GM21825 (cell line): ENCODE measurements around the gene STKLD1.
"Not testable (repeated sequence)": the region's sequence is repeated elsewhere in the genome, so short reads cannot be mapped to it uniquely, and the experiment has no call there.

Experiments used
- ATAC-seq: cut with Tn5 transposase; IDR thresholded peaks from one replicate; pipeline ENCODE4 v1.9.1; 2021; ENCODE audit warnings: mild to moderate bottlenecking, moderate library complexity; ENCODE audit not compliant: unreplicated experiment

The STKLD1 gene

DNA sequence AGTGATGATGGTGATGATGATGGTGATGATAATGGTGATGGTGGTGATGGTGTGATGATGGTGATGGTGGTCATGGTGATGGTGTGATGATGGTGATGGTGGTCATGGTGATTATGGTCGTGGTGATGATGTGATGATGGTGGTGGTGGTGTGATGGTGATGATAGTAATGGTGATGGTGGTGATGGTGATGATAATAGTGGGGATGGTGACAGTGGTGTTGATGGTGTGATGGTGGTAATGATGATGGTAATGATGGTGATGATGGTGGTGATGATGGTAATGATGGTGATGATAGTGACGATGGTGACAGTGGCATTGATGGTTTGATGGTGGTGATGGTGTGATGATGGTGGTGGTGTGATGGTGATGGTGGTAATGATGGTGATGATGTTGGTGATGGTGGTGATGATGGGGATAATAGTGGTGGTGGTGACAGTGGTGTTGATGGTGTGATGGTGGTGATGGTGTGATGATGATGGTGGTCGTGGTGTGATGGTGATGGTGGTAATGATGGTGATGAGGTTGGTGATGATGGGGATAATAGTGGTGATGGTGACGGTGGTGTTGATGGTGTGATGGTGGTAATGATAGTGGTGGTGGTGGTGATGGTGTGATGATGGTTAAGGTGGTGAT is 6.5 kb downstream of the STKLD1 start:
- ATAC-seq, result no peak

DNA sequence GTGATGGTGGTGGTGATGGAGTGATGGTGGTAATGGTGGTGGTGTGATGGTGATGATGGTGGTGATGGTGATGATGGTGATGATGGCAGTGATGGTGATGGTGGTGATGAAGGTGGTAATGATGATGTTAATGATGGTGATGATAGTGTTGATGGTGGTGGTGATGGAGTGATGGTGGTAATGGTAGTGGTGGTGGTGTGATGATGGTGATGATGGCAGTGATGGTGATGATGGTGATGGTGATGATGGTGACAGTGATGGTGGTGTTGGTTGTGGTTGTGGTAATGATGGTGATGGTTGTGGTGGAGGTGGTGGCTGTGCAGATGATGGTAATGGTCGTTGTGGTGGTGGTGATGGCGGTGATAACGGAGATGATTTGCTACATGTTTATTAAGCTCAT is 7.3 kb downstream of the STKLD1 start:
- ATAC-seq, result no peak

DNA sequence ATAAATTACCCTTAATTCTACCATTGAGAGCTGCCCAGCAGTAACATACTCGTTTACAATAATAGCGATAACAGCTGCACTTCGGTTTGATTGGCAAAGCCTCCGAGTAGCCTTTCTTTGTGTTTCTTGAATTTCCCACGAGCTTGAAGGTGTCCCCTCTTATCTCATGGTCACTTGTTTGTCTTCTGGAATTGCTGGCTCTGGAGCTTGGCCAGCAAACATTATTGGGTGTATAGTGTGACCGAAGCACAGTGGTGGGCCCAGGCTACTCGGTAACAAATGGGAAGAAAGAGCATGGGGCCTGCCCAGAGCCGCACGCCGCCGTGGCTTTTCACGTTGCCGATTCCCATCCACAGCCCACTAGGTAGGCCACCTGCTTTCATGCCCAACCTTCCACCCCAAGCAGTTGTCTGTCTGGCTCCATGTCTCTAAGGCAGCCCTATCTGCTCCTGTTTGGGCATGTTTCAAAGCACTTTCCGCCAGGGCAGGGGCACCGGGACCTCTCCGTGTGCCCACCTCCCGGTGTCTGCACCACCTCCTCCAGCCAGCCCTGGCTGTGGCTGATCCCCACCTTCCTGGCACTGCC is 8.7 kb downstream of the STKLD1 start:
- no peak for ATAC-seq

DNA sequence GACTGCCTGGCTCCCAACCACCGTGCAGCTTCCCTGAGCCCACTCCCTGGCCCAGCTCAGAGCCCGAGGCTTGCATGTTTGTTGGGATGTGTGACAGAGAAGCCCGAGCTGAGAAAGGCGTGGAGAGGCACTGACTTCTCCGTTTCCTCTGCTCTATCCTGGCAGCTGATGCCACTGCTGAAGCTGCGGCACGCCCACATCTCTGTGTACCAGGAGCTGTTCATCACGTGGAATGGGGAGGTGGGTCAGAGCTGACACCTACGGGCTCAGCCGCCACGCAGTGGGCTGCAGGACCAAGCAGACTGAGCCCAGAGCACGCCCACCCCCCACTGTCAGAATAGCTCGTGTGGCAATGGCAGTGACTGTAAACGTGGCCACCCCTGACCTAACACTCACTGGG is 9.3 kb downstream of the STKLD1 start:
- no peak for ATAC-seq

- no peak for ATAC-seq
Measured at GRCh38 chr9:133386338-133386737, 10.2 kb downstream of the STKLD1 start.

- ATAC-seq, result no peak
Measured at GRCh38 chr9:133387680-133388079, 11.5 kb downstream of the STKLD1 start.

- ATAC-seq, result no peak
Measured at GRCh38 chr9:133389025-133389557, 12.9 kb downstream of the STKLD1 start.

DNA sequence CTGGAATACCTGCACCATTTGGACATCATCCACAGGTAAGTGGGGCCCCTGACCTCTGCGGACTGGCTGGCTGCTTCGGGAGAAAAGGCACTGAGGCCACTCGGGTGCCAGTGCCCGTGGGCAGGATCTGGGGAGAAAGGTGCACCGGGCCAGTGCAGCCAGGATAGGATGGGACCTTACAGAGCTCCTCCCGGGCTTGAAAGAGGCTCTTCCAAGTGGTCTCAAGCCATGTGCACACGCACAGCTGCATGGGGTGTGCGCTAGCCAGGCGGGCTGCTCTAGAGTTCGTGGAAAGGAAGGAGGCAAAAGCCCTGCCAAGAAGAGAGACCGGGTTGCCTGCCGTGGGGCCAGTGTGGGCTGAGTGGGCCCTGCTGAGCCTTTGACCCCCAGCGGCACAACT is 13.4 kb downstream of the STKLD1 start:
- no peak for ATAC-seq

DNA sequence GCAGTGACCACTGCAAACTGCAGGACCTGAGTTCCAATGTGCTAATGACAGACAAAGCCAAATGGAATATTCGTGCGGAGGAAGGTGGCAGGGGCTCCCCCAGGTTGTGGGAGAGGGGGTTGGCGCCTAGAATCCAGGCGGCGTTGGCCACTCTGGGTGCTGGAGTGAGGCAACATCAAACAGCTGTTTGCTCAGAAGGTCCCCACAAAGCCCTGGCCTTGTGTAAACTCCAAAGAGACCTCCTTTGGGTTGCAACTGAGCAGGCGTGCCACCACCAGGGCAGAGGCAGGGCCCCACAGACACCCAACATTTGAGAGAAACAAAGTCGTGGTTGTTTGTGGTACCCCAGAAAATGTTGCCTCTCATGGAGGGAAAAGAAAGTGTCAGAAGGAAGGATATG is 14.5 kb downstream of the STKLD1 start:
- no peak for ATAC-seq

DNA sequence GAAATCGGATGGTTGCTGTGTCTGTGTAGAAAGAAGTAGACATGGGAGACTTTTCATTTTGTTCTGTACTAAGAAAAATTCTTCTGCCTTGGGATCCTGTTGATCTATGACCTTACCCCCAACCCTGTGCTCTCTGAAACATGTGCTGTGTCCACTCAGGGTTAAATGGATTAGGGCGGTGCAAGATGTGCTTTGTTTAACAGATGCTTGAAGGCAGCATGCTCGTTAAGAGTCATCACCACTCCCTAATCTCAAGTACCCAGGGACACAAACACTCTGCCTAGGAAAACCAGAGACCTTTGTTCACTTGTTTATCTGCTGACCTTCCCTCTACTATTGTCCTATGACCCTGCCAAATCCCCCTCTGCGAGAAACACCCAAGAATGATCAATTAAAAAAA is 15.3 kb downstream of the STKLD1 start:
- not testable (repeated sequence) for ATAC-seq

GRCh38 chr9:133392308-133392707 is 16.1 kb downstream of the STKLD1 start:
- ATAC-seq, result not testable (repeated sequence)

DNA sequence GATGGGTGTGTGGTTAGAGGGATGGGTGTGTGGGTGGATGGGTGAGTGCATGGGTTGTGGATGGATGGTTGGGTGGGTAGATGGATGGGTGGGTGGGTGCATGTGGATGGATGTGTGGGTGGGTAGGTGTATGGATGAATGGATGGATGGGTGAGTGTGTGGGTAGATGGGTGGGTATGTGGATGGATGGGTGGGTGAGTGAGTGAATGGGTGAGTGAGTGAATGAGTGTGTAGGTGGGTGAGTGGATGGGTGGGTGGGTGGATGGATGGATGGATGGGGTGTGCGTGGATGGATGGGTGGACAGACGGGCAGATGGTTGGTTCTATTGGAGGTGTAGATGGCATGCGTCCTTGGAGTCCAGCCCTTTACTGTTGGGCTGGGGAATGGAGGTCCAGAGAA is 17.2 kb downstream of the STKLD1 start:
- no peak for ATAC-seq

DNA sequence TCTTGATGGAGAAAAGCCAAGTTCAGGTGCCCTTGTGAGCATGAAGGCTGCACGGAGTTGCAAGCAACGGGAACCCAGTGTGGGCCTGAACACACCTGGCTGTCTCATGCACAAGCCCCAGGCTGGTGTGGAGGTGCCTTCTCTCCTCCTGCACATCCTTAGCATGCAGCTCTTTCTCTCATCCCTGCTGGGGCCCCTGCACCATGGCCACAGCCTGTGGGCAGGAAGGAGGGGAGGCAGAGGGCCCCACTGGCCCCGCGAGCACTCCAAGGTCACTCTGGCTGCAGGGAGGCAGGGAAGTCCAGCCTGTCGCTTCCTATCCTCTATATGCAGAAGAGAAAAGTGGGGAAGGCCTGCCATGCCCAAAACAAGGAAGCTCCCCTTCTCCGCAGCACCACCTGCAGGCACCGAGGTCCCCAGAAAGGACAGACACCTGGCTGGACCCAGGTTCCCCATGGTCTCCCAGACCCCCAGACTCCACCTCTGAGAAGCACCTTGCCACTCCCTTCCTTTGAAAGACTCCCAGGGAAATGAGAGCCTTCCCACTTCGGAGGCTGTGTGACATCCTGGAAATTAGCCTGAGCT is 18.6 kb downstream of the STKLD1 start:
- ATAC-seq, result no peak

- ATAC-seq, result no peak
Measured at GRCh38 chr9:133396952-133397351, 20.8 kb downstream of the STKLD1 start.

GRCh38 chr9:133397370-133397769 is 21.2 kb downstream of the STKLD1 start:
- no peak for ATAC-seq

DNA sequence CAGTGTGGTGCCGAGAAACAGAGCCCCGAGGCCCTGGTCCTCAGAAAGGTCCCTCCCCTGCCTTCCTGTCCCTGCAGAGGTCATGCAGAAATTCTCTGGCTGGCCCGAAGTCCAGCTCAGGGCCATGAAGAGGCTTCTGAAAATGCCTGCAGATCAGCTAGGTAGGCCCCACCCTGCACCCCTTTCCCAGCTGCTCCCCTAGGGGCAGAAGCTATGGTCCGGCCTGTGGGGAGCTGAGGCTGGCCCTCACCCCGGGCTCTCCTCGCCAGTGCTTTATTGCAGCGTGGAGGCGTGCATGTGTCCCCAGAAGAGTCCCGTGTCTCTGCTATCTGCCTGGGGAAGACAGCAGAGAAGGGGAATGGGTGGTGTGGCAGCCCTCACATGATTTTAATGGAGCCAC is 21.7 kb downstream of the STKLD1 start:
- ATAC-seq, result no peak

DNA sequence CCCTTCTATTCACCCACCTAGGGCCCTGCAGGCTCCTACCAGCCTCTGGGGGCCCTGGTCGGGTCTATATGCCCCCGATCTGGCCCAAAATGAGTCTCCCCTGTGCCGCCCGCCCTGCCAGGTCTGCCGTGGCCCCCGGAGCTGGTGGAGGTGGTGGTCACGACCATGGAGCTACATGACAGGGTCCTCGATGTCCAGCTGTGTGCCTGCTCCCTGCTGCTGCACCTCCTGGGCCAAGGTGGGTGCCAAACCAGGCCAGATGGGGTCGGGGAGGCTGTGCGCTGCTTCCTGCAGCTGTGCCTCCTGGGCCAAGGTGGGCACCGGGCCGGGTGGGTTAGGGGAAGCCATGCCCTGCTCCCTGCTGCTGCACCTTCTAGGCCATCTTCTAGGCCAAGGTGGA is 24.1 kb downstream of the STKLD1 start:
- ATAC-seq, result no peak

GRCh38 chr9:133401588-133401987 is 25.4 kb downstream of the STKLD1 start:
- ATAC-seq, result no peak

GRCh38 chr9:133402689-133403088 is 26.5 kb downstream of the STKLD1 start:
- ATAC-seq, result no peak

DNA sequence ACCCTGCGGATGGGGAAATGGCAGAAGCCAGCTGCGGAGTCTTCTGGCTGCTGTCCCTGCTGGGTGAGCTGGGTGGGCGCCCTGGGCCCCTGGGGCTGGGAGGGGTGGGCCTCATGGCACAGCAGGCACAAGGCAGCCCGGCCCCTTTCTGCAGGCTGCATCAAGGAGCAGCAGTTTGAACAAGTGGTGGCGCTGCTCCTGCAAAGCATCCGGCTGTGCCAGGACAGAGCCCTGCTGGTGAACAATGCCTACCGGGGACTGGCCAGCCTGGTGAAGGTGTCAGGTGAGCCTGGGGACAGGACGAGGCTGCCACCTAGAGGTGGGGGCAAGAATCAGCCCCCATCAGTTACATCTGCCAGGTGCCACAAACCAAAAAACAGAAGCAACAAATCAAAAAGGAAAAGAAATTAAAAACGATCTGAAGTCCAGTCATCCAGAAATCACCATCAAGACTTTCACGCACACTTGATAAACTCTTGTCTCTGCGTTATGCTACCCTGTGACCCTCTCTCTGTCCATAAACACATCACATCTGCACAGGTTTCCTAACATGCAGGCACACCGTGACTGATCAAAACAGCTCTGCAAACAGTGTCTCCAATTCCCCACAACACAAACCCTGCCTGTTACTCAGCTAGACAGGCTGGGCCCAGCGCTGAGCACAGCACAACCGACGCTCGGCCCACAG is 27.7 kb downstream of the STKLD1 start:
- ATAC-seq, result no peak

GRCh38 chr9:133404454-133405002 is 28.4 kb downstream of the STKLD1 start:
- ATAC-seq, result no peak
